Measurements from ENCODE around the gene MSI2. TPM values are rescaled to one million over a fixed set of nuclear protein-coding genes. Genes with fewer than 3 reads are reported as not detected.

Gene MSI2
- total RNA-seq, 3 donors from 2014 or later: 13.4 to 89.1 (median 71.1) TPM

- Histone ChIP-seq H3K27ac (no peak overlapping the region), H3K4me3 (no peak overlapping the region), H3K27me3 (no peaks in the 10 kb centered on the region), H3K4me1 (no peaks in the 10 kb centered on the region), H3K36me3 (no peaks in the 10 kb centered on the region), H3K9me3 (peaks cover 0 to 2% of the 10 kb centered on the region in 2 donors)
- TF ChIP-seq POLR2AphosphoS5 (IDR thresholded peaks at IDR 0.05) (no peak), CTCF (IDR thresholded peaks at IDR 0.05) (no peak), POLR2A (IDR thresholded peaks at IDR 0.05) (no peak)
- DNase-seq (ENCODE audit: low spot score in 2 of 2): no peak
- intact Hi-C loops (cut with DNase I; ENCODE audit: low total_unique reads): no loop called here
These were observed 29.5 kb upstream of the MSI2 start for GRCh38 chr17:57226793-57227192.

GRCh38 chr17:57228911-57229310 lies 27.4 kb upstream of the MSI2 start:
- Histone ChIP-seq H3K27ac (no peak overlapping the region), H3K4me1 (no peaks in the 10 kb centered on the region), H3K27me3 (no peaks in the 10 kb centered on the region), H3K36me3 (no peaks in the 10 kb centered on the region), H3K9me3 (no peaks in the 10 kb centered on the region), H3K4me3 (no peak overlapping the region)
- no peak for DNase-seq (ENCODE audit: low spot score in 2 of 2)
- intact Hi-C loops (cut with DNase I; ENCODE audit: low total_unique reads): no loop called here
- TF ChIP-seq CTCF (IDR thresholded peaks at IDR 0.05): no peak
- TF ChIP-seq POLR2AphosphoS5 (IDR thresholded peaks at IDR 0.05): no peak
- TF ChIP-seq POLR2A (IDR thresholded peaks at IDR 0.05): no peak

- H3K4me1 ChIP-seq: no peaks in the 10 kb centered on the region
- DNase-seq (ENCODE audit: low spot score in 2 of 2): no peak
- no peaks in the 10 kb centered on the region for H3K9me3 ChIP-seq
- no peak overlapping the region for H3K4me3 ChIP-seq
- intact Hi-C loops (cut with DNase I; ENCODE audit: low total_unique reads): no loop called here
- no peak overlapping the region for H3K27ac ChIP-seq
- H3K27me3 ChIP-seq: no peaks in the 10 kb centered on the region
- no peaks in the 10 kb centered on the region for H3K36me3 ChIP-seq
- TF ChIP-seq POLR2A (IDR thresholded peaks at IDR 0.05) (no peak), POLR2AphosphoS5 (IDR thresholded peaks at IDR 0.05) (no peak), CTCF (IDR thresholded peaks at IDR 0.05) (no peak)
These were observed 22.1 kb upstream of the MSI2 start for GRCh38 chr17:57234061-57234738.

- intact Hi-C loops (cut with DNase I; ENCODE audit: low total_unique reads): no loop called here
- no peaks in the 10 kb centered on the region for H3K27me3 ChIP-seq
- no peaks in the 10 kb centered on the region for H3K9me3 ChIP-seq
- no peak for TF ChIP-seq CTCF (IDR thresholded peaks at IDR 0.05)
- H3K27ac ChIP-seq: no peak overlapping the region
- DNase-seq (ENCODE audit: low spot score in 2 of 2): no peak
- no peaks in the 10 kb centered on the region for H3K36me3 ChIP-seq
- H3K4me3 ChIP-seq: no peak overlapping the region
- no peaks in the 10 kb centered on the region for H3K4me1 ChIP-seq
These were observed 21.6 kb upstream of the MSI2 start for GRCh38 chr17:57234739-57235092.

- H3K4me3 ChIP-seq: no peak overlapping the region
- DNase-seq (ENCODE audit: low spot score in 2 of 2): no peak
- intact Hi-C loops (cut with DNase I; ENCODE audit: low total_unique reads): no loop called here
- no peaks in the 10 kb centered on the region for H3K27me3 ChIP-seq
- no peak overlapping the region for H3K27ac ChIP-seq
- TF ChIP-seq POLR2A (IDR thresholded peaks at IDR 0.05) (no peak), POLR2AphosphoS5 (IDR thresholded peaks at IDR 0.05) (no peak), CTCF (IDR thresholded peaks at IDR 0.05) (no peak)
- no peaks in the 10 kb centered on the region for H3K9me3 ChIP-seq
- H3K36me3 ChIP-seq: no peaks in the 10 kb centered on the region
- H3K4me1 ChIP-seq: no peaks in the 10 kb centered on the region
These were observed 21.2 kb upstream of the MSI2 start for GRCh38 chr17:57235124-57235523.
